Activated gamma-delta T cell (primary cell): Measurements from ENCODE around the gene MND1.
A peak's percentile ranks its signal among the peaks of the same experiment; 100 is the strongest.
"Not testable (repeated sequence)": the region's sequence is repeated elsewhere in the genome, so short reads cannot be mapped to it uniquely, and the experiment has no call there.

ENCODE experiments used
- DNase-seq: peaks from one replicate; lab custom pipeline; 2025; lab: John Stamatoyannopoulos, UW

The MND1 gene

GRCh38 chr4:153403726-153404125 is 59.2 kb downstream of the MND1 start:
- no peak for DNase-seq

DNA sequence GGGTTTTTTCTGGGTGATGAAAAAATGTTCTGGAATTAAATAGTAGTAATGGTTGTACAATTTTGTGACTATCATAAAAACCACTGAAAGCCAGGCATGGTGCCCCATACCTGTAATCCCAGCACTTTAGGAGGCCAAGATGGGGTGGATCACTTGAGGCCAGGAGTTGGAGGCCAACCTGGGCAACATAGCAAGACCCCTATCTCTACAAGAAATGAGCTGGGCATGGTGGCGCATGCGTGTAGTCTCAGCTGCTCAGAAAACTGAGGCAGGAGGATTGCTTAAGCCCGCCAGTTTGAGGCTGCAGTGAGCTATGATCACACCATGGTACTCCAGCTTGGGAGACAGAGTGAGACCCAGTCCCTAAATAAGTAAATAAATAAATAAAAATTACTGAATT is 63.4 kb downstream of the MND1 start:
- no peak for DNase-seq

GRCh38 chr4:153408932-153409331 is 64.4 kb downstream of the MND1 start:
- DNase-seq: no peak

- no peak for DNase-seq
These were observed 64.9 kb downstream of the MND1 start for GRCh38 chr4:153409412-153409811.

DNA sequence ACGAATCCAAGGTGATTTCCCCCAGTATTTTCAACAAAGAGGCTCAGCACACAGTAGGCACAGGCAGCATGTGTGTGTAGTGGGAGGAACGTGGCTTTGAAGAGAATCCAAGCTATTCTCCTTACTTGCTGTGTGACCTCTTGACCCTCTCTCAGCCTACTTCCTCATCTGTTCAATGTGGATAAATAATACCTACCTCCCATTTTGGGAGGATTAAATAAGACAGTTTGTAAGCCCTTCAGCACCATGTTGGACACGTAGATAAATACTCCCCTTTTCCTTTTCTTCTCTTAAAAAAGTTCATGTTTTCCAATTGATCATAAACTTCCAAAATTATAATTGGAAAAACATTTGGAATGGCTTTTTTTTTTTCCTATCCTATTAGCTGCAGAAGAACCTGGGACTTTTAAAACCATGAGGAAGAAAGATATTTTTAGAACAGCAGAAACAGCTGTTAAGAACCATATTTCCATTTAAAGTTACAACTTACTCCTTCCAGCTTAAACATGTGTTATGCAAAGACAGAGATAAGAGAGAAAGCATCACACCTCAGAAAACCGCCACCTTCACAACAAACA is 65.5 kb downstream of the MND1 start:
- DNase-seq: no peak

DNA sequence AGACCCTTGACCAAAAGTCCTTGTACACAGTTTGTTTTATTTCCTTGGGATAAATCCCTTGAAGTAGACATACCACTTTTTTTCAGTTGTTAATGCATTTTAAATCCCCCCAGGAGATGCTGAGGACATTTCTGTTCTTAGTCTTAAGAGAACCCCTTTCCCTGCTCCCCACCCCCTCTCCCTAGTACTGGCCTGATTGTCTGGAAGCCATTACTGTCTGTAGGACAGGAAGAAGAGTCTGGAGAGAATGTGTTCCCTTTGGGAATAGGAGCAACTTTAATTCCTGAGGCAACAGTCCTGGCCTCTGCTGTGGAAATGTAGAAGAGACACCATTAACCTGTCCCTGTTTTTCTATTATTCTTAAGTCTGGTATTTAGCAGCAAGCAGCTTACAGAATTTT is 69.4 kb downstream of the MND1 start:
- DNase-seq: no peak

DNA sequence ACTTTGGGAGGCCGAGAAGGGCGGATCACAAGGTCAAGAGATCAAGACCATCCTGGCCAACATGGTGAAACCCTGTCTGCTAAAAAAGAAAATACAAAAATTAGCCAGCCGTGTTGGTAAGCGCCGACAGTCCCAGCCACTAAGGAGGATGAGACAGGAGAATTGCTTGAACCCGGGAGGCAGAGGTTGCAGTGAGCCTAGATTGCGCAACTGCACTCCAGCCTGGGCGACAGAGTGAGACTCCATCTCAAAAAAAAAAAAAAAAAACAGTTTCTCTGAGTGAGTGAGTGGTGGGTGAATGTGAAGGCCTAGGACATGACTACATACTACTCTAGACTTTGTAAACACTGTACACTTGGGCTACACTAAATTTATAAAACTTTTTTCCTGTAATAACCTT is 72.0 kb downstream of the MND1 start:
- not testable (repeated sequence) for DNase-seq

DNA sequence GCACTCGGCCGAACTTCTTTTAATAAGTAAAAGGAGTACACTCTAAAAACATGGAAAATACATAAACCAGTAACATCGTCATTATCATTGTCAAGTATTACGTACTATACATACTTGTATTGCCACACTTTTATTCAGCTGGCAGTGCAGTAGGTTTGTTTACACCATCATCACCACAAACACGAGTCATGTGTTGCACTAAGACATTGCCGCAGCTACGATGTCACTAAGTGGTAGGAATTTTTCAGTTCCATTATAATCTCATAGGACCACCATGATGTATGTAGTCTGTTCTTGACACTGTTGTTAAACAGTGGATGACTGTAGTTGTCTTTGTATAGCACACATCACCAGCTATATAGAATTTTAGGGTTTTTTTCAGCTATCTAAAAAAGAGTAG is 73.6 kb downstream of the MND1 start:
- no peak for DNase-seq

GRCh38 chr4:153418558-153418957 is 74.1 kb downstream of the MND1 start:
- DNase-seq: no peak

DNA sequence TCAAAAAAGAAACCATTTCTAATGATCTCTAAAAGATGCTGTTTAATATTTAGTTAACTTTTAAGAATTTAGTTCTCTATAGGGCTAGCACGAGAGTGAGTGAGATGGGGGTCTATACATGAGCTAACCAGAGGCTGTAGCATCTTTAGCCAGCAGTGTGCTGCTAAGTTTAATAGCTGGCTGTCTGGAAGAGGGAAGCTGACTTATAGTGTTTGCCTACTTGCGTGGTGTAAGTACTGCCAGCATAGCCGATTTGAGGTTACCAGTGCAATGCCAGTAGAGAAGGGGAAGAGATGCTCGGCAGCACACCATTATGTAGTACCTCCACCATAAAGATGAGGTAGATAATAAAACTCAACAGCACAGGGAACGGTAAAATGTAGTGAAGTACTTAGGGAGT is 74.5 kb downstream of the MND1 start:
- no peak for DNase-seq

DNA sequence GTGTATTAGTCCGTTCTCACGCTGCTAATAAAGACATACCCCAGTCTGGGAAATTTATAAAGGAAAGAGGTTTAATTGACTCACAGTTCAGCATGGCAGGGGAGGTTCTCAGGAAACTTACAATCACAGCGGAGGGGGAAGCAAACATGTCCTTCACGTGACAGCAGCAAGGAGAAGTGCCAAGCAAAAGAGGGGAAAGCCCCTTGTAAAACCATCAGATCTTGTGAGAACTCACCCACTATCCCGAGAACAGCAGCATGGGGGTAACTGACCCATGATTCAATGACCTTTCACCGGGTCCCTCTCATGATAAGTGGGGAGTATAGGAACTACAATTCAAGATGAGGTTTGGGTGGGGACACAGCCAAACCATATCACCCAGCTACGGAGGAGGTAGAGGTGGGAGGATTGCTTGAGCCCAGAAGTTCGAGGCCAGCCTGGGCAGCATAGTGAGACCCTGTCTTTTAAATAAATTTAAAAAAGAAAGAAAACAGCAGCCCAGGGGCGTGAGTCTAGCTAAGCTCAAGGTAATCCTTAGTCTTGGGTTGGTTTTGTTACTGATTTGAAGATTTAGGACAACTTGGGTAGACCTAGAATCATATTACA is 75.3 kb downstream of the MND1 start:
- DNase-seq: no peak

- DNase-seq: no peak
These were observed 75.9 kb downstream of the MND1 start for GRCh38 chr4:153420361-153420760.

DNA sequence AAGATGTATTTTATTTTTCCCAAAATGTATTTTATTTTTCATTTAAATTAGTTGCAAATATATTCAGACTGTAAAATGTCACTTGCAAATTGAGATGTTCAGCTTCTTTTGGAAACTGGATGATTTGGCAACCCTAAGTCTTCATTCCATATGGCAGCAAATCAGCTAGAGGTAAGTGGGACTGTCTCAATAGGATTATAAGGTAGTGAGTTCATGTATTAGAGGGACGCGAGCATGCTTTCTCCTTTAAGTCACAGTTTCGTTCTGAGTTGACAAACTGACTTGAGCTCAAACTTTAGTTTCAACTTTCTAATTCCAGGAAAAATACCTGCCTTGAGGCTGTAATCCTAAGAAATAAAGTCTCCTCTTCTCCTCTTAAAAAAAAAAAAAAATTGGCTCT is 77.5 kb downstream of the MND1 start:
- no peak for DNase-seq

GRCh38 chr4:153426207-153426885 is 81.9 kb downstream of the MND1 start:
- no peak for DNase-seq

DNA sequence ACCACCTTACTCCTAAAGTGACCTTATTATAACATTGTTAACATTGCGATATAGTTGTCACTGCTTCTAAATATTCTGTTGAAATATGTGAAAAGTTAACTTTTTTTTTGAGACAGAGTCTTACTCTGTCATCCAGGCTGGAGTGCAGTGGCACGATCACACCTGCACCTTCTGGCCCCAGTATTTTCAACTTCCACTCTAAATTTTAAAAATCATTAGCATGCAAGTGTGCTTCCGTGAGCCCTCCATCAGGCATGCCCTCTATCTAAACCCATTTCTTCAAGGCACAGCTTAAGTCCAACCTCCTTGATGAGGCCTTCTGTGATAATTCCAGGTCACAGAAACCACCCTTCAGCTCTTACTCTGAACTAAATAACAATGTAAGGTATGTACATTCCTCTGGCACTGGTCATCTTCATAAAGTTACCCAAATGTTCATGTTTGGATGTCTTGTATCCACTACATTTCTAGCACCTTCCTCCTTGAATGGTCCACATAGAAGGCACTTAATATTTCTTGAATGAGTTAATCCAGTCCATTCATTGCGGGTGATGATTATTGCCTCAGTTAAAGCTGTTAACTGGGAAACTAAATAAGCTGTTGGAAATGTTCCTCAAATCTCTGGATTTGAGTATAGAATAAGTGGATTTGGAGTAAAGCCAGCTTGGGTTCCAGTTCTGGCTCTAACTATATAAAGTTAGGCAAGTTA is 83.0 kb downstream of the MND1 start:
- no peak for DNase-seq

DNA sequence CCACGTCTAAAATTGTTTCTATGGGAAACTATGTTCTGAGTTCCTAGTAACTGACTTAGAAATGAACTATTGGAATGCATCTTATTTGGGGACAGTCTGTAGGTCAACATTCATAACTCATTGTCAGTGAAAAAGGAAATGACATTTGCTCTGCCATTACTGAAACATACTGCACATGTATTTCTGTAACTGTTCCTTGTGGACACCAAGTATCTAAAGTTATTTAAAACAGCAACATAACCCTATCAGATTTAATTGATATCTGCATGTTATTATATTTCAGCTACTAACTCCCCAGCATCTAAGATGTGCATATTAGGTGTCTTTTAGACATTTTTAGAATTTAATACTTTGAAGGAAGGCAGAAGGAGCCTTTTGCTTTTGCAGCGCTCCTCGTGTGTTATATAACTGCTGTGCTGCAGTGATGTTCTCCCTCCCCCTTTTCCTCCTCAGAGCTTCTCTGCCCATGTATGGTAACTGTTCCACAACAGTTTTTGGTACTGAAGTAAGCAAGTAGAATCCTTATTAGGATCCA is 84.5 kb downstream of the MND1 start:
- no peak for DNase-seq

DNA sequence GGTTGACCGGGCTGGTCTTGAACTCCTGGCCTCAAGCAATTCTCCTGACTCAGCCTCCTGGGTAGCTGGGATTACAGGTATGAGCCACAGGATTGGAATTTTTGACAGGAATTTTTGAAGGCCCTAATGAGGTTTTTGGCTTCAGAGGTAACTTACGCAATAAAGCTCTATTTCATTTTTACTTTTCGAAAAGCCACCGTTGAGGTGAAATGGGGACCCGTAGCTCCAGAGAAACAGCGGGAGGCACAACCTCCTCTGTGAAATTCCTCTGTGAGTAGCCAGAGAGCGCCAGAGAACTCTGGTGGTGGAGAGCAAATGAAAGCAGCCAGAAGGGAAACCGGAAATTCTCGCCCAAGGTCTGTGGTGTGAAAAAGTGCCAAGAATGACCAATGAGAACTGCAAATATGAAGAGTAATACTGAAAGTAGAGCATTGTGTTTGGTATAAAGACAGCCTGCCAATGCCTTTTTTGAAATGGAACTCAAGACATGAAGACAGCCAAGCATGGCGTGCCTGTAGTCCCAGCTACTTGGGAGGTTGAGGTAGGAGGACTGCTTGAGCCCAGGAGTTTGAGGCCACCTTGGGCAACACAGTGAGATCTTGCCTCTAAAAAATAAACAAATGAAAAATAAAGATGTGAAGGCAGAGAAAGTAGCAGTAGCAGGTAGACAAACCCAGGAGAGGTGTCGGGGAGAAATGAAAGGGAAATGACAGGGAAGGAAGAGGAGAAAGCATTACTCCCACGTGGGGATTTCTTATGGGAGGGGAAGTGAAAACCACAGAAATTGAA is 88.7 kb downstream of the MND1 start:
- DNase-seq: no peak

GRCh38 chr4:153433754-153434105 is 89.2 kb downstream of the MND1 start:
- no peak for DNase-seq

GRCh38 chr4:153434190-153434589 is 89.7 kb downstream of the MND1 start:
- DNase-seq: no peak

DNA sequence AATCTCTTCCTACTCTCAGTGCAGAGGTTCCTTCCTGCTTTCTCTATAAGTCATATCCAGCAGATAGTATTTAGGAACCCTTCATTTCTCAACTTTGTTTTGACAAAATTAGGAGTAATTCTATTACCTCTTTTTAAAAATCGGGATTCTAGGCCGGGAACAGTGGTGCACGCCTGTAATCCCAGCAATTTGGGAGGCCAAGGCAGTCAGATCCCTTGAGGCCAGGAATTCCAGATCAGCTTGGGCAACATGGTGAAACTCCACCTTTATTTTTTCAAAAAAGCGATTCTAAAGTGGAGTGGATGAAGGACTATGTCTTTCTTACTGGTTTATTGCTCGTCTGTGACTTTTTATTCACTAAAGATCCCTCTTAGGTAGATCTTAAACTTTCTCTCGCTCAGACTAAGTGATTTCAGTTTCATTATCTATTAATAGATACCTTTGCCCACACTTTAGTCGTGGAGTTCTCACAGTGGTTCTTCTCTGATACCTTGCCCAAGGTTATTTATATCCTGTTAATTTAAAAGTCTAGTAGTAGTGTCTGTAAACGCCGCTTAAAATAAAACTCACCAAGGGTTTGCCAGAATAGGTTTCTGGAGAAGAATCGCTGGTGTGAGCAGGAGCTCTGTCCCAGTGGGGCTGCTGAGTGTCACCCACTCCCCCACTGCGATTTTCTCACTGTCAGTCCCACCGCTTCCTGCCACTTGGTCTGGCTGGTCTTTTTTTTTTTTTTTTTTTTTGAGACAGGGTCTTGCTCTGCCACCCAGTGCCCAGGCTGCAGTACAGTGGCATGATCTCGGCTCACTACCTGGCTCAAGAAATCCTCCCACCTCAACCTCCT is 94.6 kb downstream of the MND1 start:
- peak; percentile 1 for DNase-seq

GRCh38 chr4:153439831-153440230 is 95.3 kb downstream of the MND1 start:
- no peak for DNase-seq
